ENCODE measurements around the gene PLSCR2.

PLSCR2 gene

GRCh38 chr3:146504498-146505197, 35.3 kb upstream of the PLSCR2 start:
- Histone ChIP-seq H3K36me3 (ENCODE audit: control insufficient read depth in 2 of 2, insufficient read depth in 1 of 2, low read length in 2 of 2) (no peaks in the 10 kb centered on the region), H3K4me3 (ENCODE audit: low read depth, low read length) (no peak overlapping the region), H3K9me3 (ENCODE audit: control insufficient read depth, insufficient read depth, low read depth, low read length) (no peaks in the 10 kb centered on the region), H3K4me1 (ENCODE audit: control insufficient read depth, insufficient read depth, low read length) (no peaks in the 10 kb centered on the region), H3K27ac (ENCODE audit: extremely low read depth, low read depth, low read length) (no peak overlapping the region)
- ChIA-PET CTCF (interaction anchor here (0.6 to 0.7 kb wide), 3 partner anchors 11 to 65 kb away, joined by 3 to 4 read pairs (median 3); no protein-coding TSS in a partner anchor), POLR2A (no interaction called here)
- TF ChIP-seq, protein P1, sequence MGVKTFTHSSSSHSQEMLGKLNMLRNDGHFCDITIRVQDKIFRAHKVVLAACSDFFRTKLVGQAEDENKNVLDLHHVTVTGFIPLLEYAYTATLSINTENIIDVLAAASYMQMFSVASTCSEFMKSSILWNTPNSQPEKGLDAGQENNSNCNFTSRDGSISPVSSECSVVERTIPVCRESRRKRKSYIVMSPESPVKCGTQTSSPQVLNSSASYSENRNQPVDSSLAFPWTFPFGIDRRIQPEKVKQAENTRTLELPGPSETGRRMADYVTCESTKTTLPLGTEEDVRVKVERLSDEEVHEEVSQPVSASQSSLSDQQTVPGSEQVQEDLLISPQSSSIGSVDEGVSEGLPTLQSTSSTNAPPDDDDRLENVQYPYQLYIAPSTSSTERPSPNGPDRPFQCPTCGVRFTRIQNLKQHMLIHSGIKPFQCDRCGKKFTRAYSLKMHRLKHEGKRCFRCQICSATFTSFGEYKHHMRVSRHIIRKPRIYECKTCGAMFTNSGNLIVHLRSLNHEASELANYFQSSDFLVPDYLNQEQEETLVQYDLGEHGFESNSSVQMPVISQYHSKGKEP (tag by site-specific recombination; IDR thresholded peaks at IDR 0.05) = no peak
- no peak for TF ChIP-seq ZNF324 (tag by site-specific recombination; IDR thresholded peaks at IDR 0.05)
- TF ChIP-seq BCL6B (tag by site-specific recombination; IDR thresholded peaks at IDR 0.05) = no peak
- TF ChIP-seq, protein P2, sequence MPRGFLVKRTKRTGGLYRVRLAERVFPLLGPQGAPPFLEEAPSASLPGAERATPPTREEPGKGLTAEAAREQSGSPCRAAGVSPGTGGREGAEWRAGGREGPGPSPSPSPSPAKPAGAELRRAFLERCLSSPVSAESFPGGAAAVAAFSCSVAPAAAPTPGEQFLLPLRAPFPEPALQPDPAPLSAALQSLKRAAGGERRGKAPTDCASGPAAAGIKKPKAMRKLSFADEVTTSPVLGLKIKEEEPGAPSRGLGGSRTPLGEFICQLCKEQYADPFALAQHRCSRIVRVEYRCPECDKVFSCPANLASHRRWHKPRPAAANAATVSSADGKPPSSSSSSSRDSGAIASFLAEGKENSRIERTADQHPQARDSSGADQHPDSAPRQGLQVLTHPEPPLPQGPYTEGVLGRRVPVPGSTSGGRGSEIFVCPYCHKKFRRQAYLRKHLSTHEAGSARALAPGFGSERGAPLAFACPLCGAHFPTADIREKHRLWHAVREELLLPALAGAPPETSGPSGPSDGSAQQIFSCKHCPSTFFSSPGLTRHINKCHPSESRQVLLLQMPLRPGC (tag by site-specific recombination; IDR thresholded peaks at IDR 0.05) = no peak
- TF ChIP-seq, protein P3, sequence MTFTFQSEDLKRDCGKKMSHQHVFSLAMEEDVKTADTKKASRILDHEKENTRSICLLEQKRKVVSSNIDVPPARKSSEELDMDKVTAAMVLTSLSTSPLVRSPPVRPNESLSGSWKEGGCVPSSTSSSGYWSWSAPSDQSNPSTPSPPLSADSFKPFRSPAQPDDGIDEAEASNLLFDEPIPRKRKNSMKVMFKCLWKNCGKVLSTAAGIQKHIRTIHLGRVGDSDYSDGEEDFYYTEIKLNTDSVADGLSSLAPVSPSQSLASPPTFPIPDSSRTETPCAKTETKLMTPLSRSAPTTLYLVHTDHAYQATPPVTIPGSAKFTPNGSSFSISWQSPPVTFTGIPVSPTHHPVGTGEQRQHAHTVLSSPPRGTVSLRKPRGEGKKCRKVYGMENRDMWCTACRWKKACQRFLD (tag by site-specific recombination; IDR thresholded peaks at IDR 0.05) = no peak
- no peak for TF ChIP-seq ZNF558 (tag by site-specific recombination; IDR thresholded peaks at IDR 0.05)
- TF ChIP-seq ZBTB1 (tag by site-specific recombination; IDR thresholded peaks at IDR 0.05) = no peak
- TF ChIP-seq ZNF837 (tag by site-specific recombination; IDR thresholded peaks at IDR 0.05) = no peak
- no peak for TF ChIP-seq MEIS1 (CRISPR knock-in tag; IDR thresholded peaks at IDR 0.05; ENCODE audit: borderline replicate concordance)
- no peak for TF ChIP-seq ZNF830 (tag by site-specific recombination; IDR thresholded peaks at IDR 0.05; ENCODE audit: low read depth)
- no peak for TF ChIP-seq ZNF585B (tag by site-specific recombination; IDR thresholded peaks at IDR 0.05)
- TF ChIP-seq ZNF48 (tag by site-specific recombination; IDR thresholded peaks at IDR 0.05) = no peak
- TF ChIP-seq, protein P4, sequence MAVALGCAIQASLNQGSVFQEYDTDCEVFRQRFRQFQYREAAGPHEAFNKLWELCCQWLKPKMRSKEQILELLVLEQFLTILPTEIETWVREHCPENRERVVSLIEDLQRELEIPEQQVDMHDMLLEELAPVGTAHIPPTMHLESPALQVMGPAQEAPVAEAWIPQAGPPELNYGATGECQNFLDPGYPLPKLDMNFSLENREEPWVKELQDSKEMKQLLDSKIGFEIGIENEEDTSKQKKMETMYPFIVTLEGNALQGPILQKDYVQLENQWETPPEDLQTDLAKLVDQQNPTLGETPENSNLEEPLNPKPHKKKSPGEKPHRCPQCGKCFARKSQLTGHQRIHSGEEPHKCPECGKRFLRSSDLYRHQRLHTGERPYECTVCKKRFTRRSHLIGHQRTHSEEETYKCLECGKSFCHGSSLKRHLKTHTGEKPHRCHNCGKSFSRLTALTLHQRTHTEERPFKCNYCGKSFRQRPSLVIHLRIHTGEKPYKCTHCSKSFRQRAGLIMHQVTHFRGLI (tag by site-specific recombination; IDR thresholded peaks at IDR 0.05) = no peak
- no peak for TF ChIP-seq ZNF670 (tag by site-specific recombination; IDR thresholded peaks at IDR 0.05; ENCODE audit: low read depth)
- TF ChIP-seq ZNF426 (tag by site-specific recombination; IDR thresholded peaks at IDR 0.05) = no peak
- no peak for TF ChIP-seq ZNF155 (tag by site-specific recombination; IDR thresholded peaks at IDR 0.05)
- TF ChIP-seq ZNF677 (tag by site-specific recombination; IDR thresholded peaks at IDR 0.05) = no peak
- TF ChIP-seq, protein P5, sequence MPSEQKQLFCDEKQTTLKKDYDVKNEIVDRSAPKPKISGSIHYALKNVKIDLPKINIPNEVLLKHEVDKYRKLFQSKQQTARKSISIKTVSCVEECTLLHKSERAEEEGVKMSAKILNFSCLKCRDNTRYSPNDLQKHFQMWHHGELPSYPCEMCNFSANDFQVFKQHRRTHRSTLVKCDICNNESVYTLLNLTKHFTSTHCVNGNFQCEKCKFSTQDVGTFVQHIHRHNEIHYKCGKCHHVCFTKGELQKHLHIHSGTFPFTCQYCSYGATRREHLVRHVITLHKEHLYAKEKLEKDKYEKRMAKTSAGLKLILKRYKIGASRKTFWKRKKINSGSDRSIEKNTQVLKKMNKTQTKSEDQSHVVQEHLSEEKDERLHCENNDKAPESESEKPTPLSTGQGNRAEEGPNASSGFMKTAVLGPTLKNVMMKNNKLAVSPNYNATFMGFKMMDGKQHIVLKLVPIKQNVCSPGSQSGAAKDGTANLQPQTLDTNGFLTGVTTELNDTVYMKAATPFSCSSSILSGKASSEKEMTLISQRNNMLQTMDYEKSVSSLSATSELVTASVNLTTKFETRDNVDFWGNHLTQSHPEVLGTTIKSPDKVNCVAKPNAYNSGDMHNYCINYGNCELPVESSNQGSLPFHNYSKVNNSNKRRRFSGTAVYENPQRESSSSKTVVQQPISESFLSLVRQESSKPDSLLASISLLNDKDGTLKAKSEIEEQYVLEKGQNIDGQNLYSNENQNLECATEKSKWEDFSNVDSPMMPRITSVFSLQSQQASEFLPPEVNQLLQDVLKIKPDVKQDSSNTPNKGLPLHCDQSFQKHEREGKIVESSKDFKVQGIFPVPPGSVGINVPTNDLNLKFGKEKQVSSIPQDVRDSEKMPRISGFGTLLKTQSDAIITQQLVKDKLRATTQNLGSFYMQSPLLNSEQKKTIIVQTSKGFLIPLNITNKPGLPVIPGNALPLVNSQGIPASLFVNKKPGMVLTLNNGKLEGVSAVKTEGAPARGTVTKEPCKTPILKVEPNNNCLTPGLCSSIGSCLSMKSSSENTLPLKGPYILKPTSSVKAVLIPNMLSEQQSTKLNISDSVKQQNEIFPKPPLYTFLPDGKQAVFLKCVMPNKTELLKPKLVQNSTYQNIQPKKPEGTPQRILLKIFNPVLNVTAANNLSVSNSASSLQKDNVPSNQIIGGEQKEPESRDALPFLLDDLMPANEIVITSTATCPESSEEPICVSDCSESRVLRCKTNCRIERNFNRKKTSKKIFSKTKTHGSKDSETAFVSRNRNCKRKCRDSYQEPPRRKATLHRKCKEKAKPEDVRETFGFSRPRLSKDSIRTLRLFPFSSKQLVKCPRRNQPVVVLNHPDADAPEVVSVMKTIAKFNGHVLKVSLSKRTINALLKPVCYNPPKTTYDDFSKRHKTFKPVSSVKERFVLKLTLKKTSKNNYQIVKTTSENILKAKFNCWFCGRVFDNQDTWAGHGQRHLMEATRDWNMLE (tag by site-specific recombination; conservative IDR thresholded peaks at IDR 0.05; ENCODE audit: low read depth) = no peak
